CD4-positive, alpha-beta T cell (primary cell): ENCODE measurements around the gene GLRB. TPM values are rescaled to one million over a fixed set of nuclear protein-coding genes. Genes with fewer than 3 reads are reported as not detected.

Source experiments
- ATAC-seq: fragments of 200-7000 bp; cut with Tn5 transposase; one replicate; pipeline ENCODE4 v1.10.0; 2022; ENCODE audit warnings: mild to moderate bottlenecking; ENCODE audit not compliant: poor library complexity
- CTCF ChIA-PET: fragments of 350-600 bp; sonication (Branson Sonifier 250); formaldehyde crosslinking; loops from one replicate; lab custom pipeline; 2021; ENCODE audit warnings: antibody characterized with exemption, inconsistent platforms; lab: Charles Lee
- POLR2A ChIA-PET: fragments of 350-600 bp; sonication (Branson Sonifier 250); formaldehyde crosslinking; loops from one replicate; lab custom pipeline; 2021; ENCODE audit warnings: antibody characterized with exemption, inconsistent platforms; lab: Charles Lee
- DNase-seq, 14 experiments: peaks; one replicate each; pipeline ENCODE4 v3.0.0-alpha.2; 2013 to 2020; ENCODE audit warnings: mixed read lengths in 2 of 14
- H3K27ac ChIP-seq, 2 donors: one replicate each; pipeline versions ENCODE4 v1.5.1 to v1.7.0; 2013; ENCODE audit warnings: low read length in 2 of 2, low read depth in 1 of 2, mild to moderate bottlenecking in 1 of 2
- H3K27me3 ChIP-seq, 2 experiments: 1 replicate in 1 of 2; 2 replicates in 1 of 2; pipeline versions ENCODE4 v1.6.1 to v1.7.0; 2013; ENCODE audit warnings: low read length in 2 of 2, control low read depth in 1 of 2, mild to moderate bottlenecking in 1 of 2, moderate library complexity in 1 of 2; ENCODE audit not compliant: insufficient read depth in 2 of 2, control insufficient read depth in 1 of 2
- H3K36me3 ChIP-seq: one replicate; pipeline ENCODE4 v1.6.1; 2013; ENCODE audit warnings: low read length, control low read depth; ENCODE audit not compliant: insufficient read depth
- H3K4me1 ChIP-seq: one replicate; pipeline ENCODE4 v1.6.1; 2013; ENCODE audit warnings: low read length, control low read depth; ENCODE audit not compliant: insufficient read depth
- H3K4me3 ChIP-seq: one replicate; pipeline ENCODE4 v1.5.1; 2013; ENCODE audit warnings: mild to moderate bottlenecking, low read length, moderate library complexity
- H3K9me3 ChIP-seq, 2 experiments: 1 replicate in 1 of 2; 2 replicates in 1 of 2; pipeline versions ENCODE4 v1.6.1 to v1.7.0; 2013; ENCODE audit warnings: low read length in 2 of 2, mild to moderate bottlenecking in 2 of 2, control low read depth in 1 of 2, moderate library complexity in 1 of 2; ENCODE audit not compliant: control insufficient read depth in 1 of 2, insufficient read depth in 1 of 2
- H3K27ac Mint-ChIP-seq: one replicate; pipeline ENCODE4 v1.8.0; 2020; ENCODE audit warnings: mixed read lengths
- H3K27me3 Mint-ChIP-seq: one replicate; pipeline ENCODE4 v1.8.0; 2021; ENCODE audit warnings: mixed read lengths
- H3K36me3 Mint-ChIP-seq: one replicate; pipeline ENCODE4 v1.8.0; 2021; ENCODE audit warnings: low read depth, mixed read lengths
- H3K4me1 Mint-ChIP-seq: one replicate; pipeline ENCODE4 v1.8.0; 2021; ENCODE audit warnings: low read depth, mixed read lengths
- H3K4me3 Mint-ChIP-seq: one replicate; pipeline ENCODE4 v1.8.0; 2020; ENCODE audit warnings: mild to moderate bottlenecking, mixed read lengths
- H3K9me3 Mint-ChIP-seq: one replicate; pipeline ENCODE4 v1.8.0; 2020; ENCODE audit warnings: mixed read lengths
- intact Hi-C, 2 experiments: fragments of 100-400 bp; cut with DNase I in 1 of 2; cut with micrococcal nuclease in 1 of 2; formaldehyde crosslinking; loops; one replicate each; pipeline versions ENCODE4 v1.15.1 to v1.9.0; 2023 to 2025; cut with DNase I, micrococcal nuclease
- total RNA-seq, 174 experiments: library from RNA in 2 of 174; stranded (reverse) in 2 of 174; gene quantifications; one replicate each; pipeline ENCODE4 v1.2.3 and lab custom pipeline; 2021 to 2026
- TF ChIP-seq, protein P1 (sequence below): fragments of 200-600 bp; IDR thresholded peaks from one replicate; pipeline ENCODE4 v1.8.0; 2022; ENCODE audit warnings: antibody characterized with exemption, mild to moderate bottlenecking

GLRB gene
- total RNA-seq, 2 experiments from 2014 or later, result not detected

DNA sequence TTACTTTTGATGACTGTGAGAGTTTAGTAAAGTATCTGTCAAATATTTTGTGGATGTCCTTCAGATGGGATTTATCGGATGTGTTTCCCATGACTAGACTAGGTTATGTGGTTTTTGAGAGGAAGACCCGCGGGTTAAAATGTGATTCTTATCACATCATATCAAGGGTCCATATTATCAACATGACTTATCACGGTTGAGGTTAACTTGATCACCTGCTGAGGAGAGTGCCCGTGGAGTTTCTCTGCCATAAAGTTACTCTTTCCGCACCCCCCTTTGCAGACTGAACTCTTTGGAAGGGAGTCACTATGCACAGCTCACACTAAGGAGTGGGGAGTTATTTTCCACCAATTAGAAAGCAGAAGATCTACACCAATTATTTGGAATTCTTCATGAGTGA is 38.7 kb downstream of the GLRB start:
- DNase-seq, result no peak

DNA sequence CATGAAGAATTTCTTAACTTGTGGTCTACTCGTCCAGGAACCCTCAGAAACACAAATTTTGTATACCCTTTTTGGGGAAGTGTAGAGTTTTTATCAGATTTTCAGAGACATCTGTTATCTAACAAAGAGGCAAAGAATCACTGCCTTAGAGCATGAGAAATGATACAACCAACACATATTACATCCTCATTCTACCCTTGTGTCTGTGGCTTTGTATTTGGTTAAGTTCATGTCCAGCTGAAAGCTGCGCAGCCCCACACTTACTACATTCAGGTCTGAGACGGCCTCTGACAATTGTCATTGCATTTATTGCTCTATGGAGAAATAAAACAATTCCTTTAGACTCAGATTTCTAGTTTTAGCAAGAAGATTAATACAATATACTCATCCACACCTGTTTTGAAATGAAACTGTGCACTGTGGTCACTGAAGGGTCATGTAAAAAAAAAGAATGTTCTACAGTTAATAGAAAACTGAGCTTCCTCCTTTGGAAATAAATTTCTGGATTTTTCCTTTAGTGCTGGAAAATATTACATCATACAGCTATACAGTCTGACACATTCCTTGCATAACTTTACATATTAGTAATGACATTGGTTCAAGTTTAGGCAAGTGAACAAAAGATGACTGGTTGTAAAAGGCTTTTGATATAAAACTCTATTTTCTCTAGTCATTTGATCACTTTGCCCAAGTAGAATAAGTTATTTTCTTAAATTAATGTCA is 39.8 kb downstream of the GLRB start:
- ChIA-PET POLR2A (interaction anchor here (0.6 kb wide), 1 partner anchor 9 kb away, joined by 4 read pairs; no protein-coding TSS in a partner anchor), CTCF (no interaction called here)
- Histone ChIP-seq H3K27me3 (no peaks in the 10 kb centered on the region), H3K4me3 (no peak overlapping the region), H3K36me3 (no peaks in the 10 kb centered on the region), H3K27ac (no peak overlapping the region), H3K4me1 (no peaks in the 10 kb centered on the region), H3K9me3 (no peaks in the 10 kb centered on the region)
- Mint-ChIP-seq H3K27ac (no peak overlapping the region), H3K4me3 (no peak overlapping the region), H3K4me1 (no peaks in the 10 kb centered on the region), H3K9me3 (peaks cover 5% of the 10 kb centered on the region), H3K36me3 (no peaks in the 10 kb centered on the region), H3K27me3 (no peaks in the 10 kb centered on the region)
- intact Hi-C loops, result no loop called here
- DNase-seq (no peak), ATAC-seq (no peak)
- TF ChIP-seq, protein P1, sequence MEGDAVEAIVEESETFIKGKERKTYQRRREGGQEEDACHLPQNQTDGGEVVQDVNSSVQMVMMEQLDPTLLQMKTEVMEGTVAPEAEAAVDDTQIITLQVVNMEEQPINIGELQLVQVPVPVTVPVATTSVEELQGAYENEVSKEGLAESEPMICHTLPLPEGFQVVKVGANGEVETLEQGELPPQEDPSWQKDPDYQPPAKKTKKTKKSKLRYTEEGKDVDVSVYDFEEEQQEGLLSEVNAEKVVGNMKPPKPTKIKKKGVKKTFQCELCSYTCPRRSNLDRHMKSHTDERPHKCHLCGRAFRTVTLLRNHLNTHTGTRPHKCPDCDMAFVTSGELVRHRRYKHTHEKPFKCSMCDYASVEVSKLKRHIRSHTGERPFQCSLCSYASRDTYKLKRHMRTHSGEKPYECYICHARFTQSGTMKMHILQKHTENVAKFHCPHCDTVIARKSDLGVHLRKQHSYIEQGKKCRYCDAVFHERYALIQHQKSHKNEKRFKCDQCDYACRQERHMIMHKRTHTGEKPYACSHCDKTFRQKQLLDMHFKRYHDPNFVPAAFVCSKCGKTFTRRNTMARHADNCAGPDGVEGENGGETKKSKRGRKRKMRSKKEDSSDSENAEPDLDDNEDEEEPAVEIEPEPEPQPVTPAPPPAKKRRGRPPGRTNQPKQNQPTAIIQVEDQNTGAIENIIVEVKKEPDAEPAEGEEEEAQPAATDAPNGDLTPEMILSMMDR, result no peak

More for the DNA sequence above, 38.7 kb downstream of the GLRB start:
- Histone ChIP-seq H3K27ac (no peak overlapping the region), H3K36me3 (no peaks in the 10 kb centered on the region), H3K4me1 (no peaks in the 10 kb centered on the region), H3K27me3 (no peaks in the 10 kb centered on the region), H3K4me3 (no peak overlapping the region), H3K9me3 (no peaks in the 10 kb centered on the region)
- peaks cover 5% of the 10 kb centered on the region for H3K9me3 Mint-ChIP-seq
- ChIA-PET POLR2A (no interaction called here), CTCF (no interaction called here)
- H3K27ac Mint-ChIP-seq, result no peak overlapping the region
- H3K4me1 Mint-ChIP-seq, result no peaks in the 10 kb centered on the region
- H3K27me3 Mint-ChIP-seq, result no peaks in the 10 kb centered on the region
- intact Hi-C loops, result no loop called here
- no peak for ATAC-seq
- H3K36me3 Mint-ChIP-seq, result no peaks in the 10 kb centered on the region
- TF ChIP-seq, protein P1, result no peak
- H3K4me3 Mint-ChIP-seq, result no peak overlapping the region

DNA sequence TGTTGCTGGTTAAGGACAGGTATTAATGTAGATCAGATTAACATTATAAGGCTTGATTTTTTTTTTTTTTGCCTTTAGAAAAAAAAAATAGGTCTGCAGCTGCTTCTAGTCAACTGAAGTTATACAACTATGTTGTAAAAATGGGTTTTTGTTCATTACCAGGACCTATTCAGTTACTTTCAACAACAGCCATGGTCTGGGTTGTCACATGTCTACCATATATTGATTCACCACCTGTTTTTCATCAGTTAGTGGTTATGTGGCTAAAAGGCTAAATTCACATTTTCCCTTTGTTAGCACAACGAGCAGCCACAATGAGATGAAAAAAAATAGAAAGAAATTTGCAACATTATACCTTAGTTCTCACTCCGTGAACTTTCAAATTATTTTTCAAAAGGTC is 45.5 kb downstream of the GLRB start:
- POLR2A ChIA-PET, result no interaction called here
- CTCF ChIA-PET, result no interaction called here
- ATAC-seq, result no peak

More for the DNA sequence above, 45.5 kb downstream of the GLRB start:
- Mint-ChIP-seq H3K9me3 (no peaks in the 10 kb centered on the region), H3K27ac (no peak overlapping the region), H3K27me3 (no peaks in the 10 kb centered on the region), H3K4me1 (no peaks in the 10 kb centered on the region), H3K36me3 (no peaks in the 10 kb centered on the region), H3K4me3 (no peak overlapping the region)
- no peak overlapping the region for H3K27ac ChIP-seq
- no peaks in the 10 kb centered on the region for H3K9me3 ChIP-seq
- H3K36me3 ChIP-seq, result no peaks in the 10 kb centered on the region
- TF ChIP-seq, protein P1, result no peak
- intact Hi-C loops, result no loop called here
- DNase-seq, result no peak
- H3K27me3 ChIP-seq, result no peaks in the 10 kb centered on the region
- H3K4me1 ChIP-seq, result no peaks in the 10 kb centered on the region
- no peak overlapping the region for H3K4me3 ChIP-seq
